Bronchial epithelial cell (primary cell): ENCODE data around the gene MBOAT7. TPM values are rescaled to one million over a fixed set of nuclear protein-coding genes. Genes with fewer than 3 reads are reported as not detected.

Experiments
- DNase-seq: peaks from one replicate; pipeline ENCODE4 v3.0.0-alpha.2; 2010; ENCODE audit warnings: low read depth
- FAIRE-seq: peaks from 2 replicates; lab custom pipeline; 2011; peaks lifted over from hg19 to GRCh38; lab: Jason Lieb, UNC
- H3K27me3 ChIP-seq: 2 replicates; pipeline ENCODE4 v1.5.1; 2011; ENCODE audit warnings: low read length; ENCODE audit not compliant: control insufficient read depth, insufficient read depth
- H3K36me3 ChIP-seq: 2 replicates; pipeline ENCODE4 v1.5.1; 2011; ENCODE audit warnings: low read length; ENCODE audit not compliant: control insufficient read depth, insufficient read depth
- H3K4me3 ChIP-seq: 2 replicates; pipeline ENCODE4 v1.5.1; 2011; ENCODE audit warnings: mild to moderate bottlenecking, low read depth, low read length, control low read depth
- total RNA-seq: library from RNA; depleted of rRNA; stranded (reverse); fragments of >200 nt; gene quantifications from 2 replicates; pipeline ENCODE4 v1.2.1, GENCODE V29; 2014
- TF ChIP-seq, protein P1 (sequence below): IDR thresholded peaks from 2 replicates; pipeline ENCODE4 v1.5.1; 2011; ENCODE audit warnings: mild to moderate bottlenecking, moderate library complexity, low read length, control low read depth, inconsistent platforms; ENCODE audit not compliant: insufficient read depth, severe bottlenecking

Gene MBOAT7
- total RNA-seq, 1 donor from 2014 or later, result 6.8 TPM

GRCh38 chr19:54211235-54211634 lies 21.9 kb upstream of the MBOAT7 start:
- TF ChIP-seq, protein P1, sequence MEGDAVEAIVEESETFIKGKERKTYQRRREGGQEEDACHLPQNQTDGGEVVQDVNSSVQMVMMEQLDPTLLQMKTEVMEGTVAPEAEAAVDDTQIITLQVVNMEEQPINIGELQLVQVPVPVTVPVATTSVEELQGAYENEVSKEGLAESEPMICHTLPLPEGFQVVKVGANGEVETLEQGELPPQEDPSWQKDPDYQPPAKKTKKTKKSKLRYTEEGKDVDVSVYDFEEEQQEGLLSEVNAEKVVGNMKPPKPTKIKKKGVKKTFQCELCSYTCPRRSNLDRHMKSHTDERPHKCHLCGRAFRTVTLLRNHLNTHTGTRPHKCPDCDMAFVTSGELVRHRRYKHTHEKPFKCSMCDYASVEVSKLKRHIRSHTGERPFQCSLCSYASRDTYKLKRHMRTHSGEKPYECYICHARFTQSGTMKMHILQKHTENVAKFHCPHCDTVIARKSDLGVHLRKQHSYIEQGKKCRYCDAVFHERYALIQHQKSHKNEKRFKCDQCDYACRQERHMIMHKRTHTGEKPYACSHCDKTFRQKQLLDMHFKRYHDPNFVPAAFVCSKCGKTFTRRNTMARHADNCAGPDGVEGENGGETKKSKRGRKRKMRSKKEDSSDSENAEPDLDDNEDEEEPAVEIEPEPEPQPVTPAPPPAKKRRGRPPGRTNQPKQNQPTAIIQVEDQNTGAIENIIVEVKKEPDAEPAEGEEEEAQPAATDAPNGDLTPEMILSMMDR, result no peak
- DNase-seq, result no peak

DNA sequence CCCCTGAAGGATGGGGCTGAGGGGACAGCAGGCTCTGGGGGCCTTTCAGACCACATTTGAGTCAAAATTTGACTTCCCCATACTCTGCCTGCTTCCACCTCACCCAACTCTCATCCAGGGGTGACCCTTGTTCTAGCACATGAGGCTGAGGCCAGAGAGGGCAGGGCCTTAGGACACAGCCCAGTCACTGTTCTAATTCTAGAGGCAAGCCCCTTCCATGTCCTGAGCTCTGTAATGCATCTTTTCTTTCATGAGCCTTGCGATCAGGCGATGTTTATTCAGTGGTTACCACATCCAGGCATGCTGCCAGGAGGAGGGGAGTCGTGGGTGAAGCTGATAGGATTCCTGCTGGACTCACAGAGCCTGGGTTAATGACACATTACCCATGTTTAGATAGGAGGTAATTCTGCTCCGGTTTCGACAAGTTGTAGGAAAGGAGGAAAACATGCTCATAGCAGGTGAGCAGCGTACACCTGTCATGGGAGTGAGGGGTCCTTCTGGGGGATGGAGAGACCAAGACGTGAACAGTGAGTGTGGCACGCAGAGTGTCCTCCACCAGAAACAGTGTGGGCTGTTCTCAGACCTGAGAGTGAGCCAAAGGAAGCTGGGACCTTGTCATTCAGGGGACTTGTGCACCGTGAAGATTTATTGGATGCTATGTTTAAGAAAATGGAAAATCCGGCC lies 20.6 kb upstream of the MBOAT7 start:
- TF ChIP-seq, protein P1, result no peak
- Histone ChIP-seq H3K36me3 (peaks cover 21% of the 10 kb centered on the region), H3K4me3 (no peak overlapping the region), H3K27me3 (no peaks in the 10 kb centered on the region)
- DNase-seq, result peak; percentile 96
- peak; percentile 92 for FAIRE-seq

More at GRCh38 chr19:54211235-54211634, 21.9 kb upstream of the MBOAT7 start:
- Histone ChIP-seq H3K4me3 (no peak overlapping the region), H3K36me3 (peaks cover 14% of the 10 kb centered on the region), H3K27me3 (no peaks in the 10 kb centered on the region)
- no peak for FAIRE-seq

- no peak for DNase-seq
- TF ChIP-seq, protein P1, result no peak
These were observed 19.9 kb upstream of the MBOAT7 start for GRCh38 chr19:54209058-54209810.

GRCh38 chr19:54208784-54209057 lies 19.3 kb upstream of the MBOAT7 start:
- Histone ChIP-seq H3K4me3 (no peak overlapping the region), H3K36me3 (peaks cover 32% of the 10 kb centered on the region), H3K27me3 (no peaks in the 10 kb centered on the region)
- DNase-seq (no peak), FAIRE-seq (no peak)
- TF ChIP-seq, protein P1, result no peak

More at GRCh38 chr19:54209058-54209810, 19.9 kb upstream of the MBOAT7 start:
- peaks cover 28% of the 10 kb centered on the region for H3K36me3 ChIP-seq
- H3K4me3 ChIP-seq, result no peak overlapping the region
- no peaks in the 10 kb centered on the region for H3K27me3 ChIP-seq
- FAIRE-seq, result no peak

- no peak for FAIRE-seq
- Histone ChIP-seq H3K27me3 (no peaks in the 10 kb centered on the region), H3K36me3 (peaks cover 37% of the 10 kb centered on the region), H3K4me3 (no peak overlapping the region)
- TF ChIP-seq, protein P1, result no peak
- DNase-seq, result peak; percentile 43
These were observed 18.8 kb upstream of the MBOAT7 start for GRCh38 chr19:54207983-54208783.
